RWPE1 (cell line): ENCODE results near the gene ZNF665.

Experiments
- CTCF ChIA-PET: fragments of 350-600 bp; sonication (Branson Sonifier 250); formaldehyde crosslinking; extraction: SDS; loops from one replicate; lab custom pipeline; 2021; lab: Yijun Ruan, JAX
- POLR2A ChIA-PET: fragments of 400-600 bp; formaldehyde crosslinking; extraction: SDS; loops from one replicate; lab custom pipeline; 2020; ENCODE audit warnings: antibody characterized with exemption; ENCODE audit not compliant: low non-redundant PET; lab: Yijun Ruan, JAX
- DNase-seq: peaks from one replicate; pipeline ENCODE4 v3.0.0; 2012; ENCODE audit warnings: low spot score
- H3K27ac ChIP-seq: fragments of 450-650 bp; 2 replicates; pipeline ENCODE4 v1.5.1; 2017
- CTCF ChIP-seq: fragments of 450-650 bp; conservative IDR thresholded peaks from 2 replicates; pipeline ENCODE4 v1.5.1; 2017; ENCODE audit warnings: low read depth, mild to moderate bottlenecking

Gene ZNF665

GRCh38 chr19:53182202-53182601 lies 11.0 kb downstream of the ZNF665 start:
- POLR2A ChIA-PET, result no interaction called here
- no peak for DNase-seq
- CTCF ChIA-PET, result interaction anchor here (0.6 to 1.1 kb wide), 2 partner anchors 14 to 185 kb away, joined by 4 to 10 read pairs; no protein-coding TSS in a partner anchor
- H3K27ac ChIP-seq, result no peak overlapping the region
- no peak for TF ChIP-seq CTCF

DNA sequence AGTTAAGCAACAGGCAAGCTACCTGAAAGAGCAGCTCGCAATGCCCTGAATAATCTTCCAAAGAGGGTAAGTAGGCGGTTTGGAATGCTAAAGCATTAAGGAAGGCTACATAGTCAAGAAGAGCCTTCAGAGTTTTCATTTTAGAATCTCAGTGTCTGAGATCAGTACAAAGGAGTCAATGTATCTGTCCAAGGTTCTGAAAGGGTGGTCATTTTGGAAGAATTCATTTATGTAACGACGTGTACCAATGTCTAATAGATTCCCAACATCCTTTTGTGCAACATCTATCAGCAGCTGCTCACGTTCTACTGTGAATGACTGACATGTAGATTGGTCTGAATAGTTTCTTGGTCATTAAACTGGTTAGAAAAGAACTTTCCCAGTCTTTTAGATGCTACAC lies 15.2 kb downstream of the ZNF665 start:
- no peak for DNase-seq
- no peak for TF ChIP-seq CTCF
- ChIA-PET CTCF (no interaction called here), POLR2A (no interaction called here)
- H3K27ac ChIP-seq, result no peak overlapping the region

DNA sequence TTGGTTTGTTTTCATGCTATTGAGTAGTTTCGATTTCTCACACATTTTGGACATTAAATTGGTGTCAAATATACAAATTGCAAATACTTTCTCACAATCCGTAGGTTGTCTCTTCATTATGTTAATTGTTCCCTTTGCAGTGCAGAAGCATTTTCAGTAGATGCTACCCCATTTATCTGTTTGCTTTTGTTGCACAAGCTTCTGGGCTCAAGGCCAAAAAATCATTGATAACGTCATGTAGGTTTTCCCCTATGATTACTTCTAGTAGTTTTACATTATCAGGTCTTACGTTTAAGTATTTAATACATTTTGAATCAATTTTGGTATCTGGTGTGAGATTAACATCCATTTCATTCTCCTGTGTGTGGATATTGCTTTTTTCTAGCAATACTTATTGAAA lies 20.3 kb downstream of the ZNF665 start:
- ChIA-PET CTCF (no interaction called here), POLR2A (no interaction called here)
- DNase-seq, result no peak
- H3K27ac ChIP-seq, result no peak overlapping the region
- TF ChIP-seq CTCF, result no peak

GRCh38 chr19:53165691-53166091 lies 27.5 kb downstream of the ZNF665 start:
- no peak for DNase-seq
- no peak overlapping the region for H3K27ac ChIP-seq
- CTCF ChIA-PET, result no interaction called here
- TF ChIP-seq CTCF, result no peak
- POLR2A ChIA-PET, result no interaction called here

GRCh38 chr19:53161123-53161522 lies 32.0 kb downstream of the ZNF665 start:
- TF ChIP-seq CTCF, result no peak
- ChIA-PET POLR2A (no interaction called here), CTCF (no interaction called here)
- DNase-seq, result no peak
- H3K27ac ChIP-seq, result no peak overlapping the region

- TF ChIP-seq CTCF, result no peak
- H3K27ac ChIP-seq, result no peak overlapping the region
- POLR2A ChIA-PET, result no interaction called here
- DNase-seq, result no peak
- CTCF ChIA-PET, result no interaction called here
Observed at GRCh38 chr19:53160350-53160749, 32.8 kb downstream of the ZNF665 start.
